ENCODE data around the gene FOXK2.

Gene FOXK2

GRCh38 chr17:82611140-82612058, 91.9 kb downstream of the FOXK2 start:
- no peak for DNase-seq

DNA sequence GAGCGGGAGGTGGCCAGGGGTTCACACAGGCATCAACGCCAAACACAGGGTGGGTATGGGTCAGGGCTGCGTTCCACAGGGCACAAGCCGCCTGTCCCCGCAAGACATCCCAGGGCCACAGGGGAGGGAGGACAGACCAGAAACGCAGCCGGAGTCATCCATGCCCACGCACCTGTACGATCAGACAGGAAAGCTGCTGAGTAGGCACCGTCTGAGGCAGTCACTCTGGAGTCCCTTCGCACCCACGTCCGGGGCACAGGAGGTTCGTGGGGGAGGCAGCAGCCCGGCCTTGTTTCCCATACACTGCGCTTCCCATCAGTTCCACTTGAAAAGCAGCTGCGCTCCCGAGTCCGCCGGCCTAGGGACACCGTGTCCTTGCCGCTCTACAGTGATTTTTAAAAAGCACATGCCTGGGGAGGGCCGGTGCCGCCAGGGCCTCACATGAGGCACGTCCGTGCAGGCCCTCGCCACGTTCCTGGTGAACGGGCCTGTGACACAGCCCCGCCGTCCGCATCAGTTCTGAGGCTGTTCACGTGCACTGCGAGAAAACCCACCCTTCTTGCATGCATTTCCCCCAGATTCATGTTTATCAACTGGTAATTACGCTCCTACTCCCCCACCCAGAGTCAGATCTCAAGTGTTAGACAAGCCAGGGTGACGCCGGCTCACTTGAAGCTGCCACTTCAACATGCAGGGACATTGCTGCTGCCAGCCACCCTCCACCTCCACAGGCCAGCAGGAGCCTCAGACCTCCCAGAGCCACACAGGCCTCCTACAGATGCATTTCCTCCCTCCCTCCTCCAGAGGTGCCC, 94.0 kb downstream of the FOXK2 start:
- no peak for DNase-seq

GRCh38 chr17:82614095-82614631, 94.6 kb downstream of the FOXK2 start:
- DNase-seq: no peak

DNA sequence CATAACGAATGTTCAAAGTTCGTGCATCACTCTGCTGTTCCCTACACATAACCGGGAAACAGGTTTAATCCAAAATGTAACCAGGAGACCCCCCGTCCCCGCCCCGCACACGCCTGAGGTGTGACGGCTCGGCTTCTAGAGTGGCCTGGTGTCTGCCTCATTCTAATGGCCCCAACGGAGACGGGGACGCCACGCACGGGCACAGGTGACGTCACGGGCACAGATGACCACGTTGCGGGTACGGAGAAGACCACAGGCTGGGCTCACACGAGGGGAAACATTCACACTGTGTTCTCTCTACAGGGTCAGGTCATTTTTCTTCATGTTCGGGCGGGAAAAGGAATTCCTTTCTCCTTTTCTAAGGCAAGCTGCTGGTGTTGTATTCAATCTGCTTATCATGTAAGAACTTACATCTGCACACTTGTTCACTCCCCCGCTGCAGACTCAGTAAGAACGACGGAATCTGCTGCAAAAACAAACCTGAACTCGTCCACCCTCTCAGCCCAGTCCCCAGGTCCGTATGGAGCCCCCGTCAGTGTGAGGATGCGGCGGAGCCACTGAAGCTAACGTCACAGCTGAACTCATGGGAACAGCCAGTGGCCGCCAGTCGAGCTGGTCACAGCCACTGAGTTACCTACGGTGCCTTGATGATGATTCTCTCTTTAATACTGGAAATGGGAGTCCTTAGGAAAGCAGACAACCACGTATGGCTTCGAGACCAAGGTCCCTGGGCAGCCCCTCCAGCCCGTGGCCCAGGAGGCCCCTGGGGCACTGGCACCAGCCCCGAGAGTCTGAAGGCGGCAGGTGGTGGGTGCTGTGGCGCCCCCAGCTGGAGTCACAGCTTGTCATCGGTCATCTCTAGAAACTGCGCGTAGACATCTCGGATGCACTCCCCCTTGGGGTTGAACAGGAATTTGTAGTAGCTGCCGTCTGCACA, 95.8 kb downstream of the FOXK2 start:
- peak; percentile 42 to 55 for DNase-seq

DNA sequence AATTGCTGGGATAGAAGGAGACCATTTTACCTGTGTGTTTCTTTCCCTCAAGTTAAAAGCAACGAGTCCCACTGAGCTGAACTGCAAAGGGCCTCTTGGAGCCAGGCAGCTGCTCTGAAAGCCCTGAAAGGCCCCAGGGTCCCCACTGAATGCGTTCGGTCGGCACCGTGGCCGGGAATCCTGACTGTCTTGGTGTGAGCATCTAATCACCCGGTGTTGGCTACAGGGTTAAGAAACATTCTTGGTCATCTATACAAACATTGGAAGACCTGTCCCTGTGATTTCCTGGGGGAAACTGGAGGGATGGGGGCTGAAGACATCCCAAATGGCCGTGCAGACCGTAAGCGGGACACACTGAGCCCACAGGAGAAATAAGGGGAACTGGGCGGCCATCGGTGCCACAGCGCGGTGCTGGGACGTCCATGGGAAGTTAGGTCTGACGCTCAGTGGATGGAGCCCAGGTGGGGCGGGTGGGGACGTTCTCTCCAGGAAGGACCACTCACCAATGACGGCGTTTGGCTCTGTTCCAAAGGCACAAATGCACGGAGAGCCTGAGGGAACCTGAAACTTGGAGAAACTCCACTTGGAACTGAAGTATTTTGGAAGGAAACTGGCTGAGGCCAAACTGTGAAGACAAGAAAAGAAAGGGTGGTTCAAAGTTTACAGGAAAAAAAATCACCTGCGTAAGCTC, 96.6 kb downstream of the FOXK2 start:
- DNase-seq: no peak

GRCh38 chr17:82619211-82619610, 99.7 kb downstream of the FOXK2 start:
- DNase-seq: no peak

DNA sequence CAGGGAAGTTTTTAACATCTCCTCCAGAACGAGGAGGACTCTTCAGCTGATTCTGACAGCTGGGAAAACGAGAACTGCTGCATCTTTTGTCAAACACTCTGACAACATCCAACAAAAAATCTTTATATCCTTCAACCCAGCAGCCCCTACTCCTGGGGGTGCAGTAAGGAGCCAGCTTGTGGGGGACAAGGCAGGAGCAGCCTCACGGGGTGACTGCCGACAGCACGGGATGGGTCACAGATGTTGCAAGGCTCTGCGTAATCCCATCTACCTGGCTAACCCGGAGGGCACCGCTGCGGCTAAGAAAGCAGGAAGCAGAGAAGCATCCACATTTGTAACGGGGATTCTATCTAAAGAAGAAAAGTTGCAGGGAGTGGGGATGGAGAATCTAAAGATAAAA, 100.1 kb downstream of the FOXK2 start:
- DNase-seq: no peak

- no peak for DNase-seq
These were observed 104.2 kb downstream of the FOXK2 start for GRCh38 chr17:82623707-82624106.

GRCh38 chr17:82627405-82627804, 107.9 kb downstream of the FOXK2 start:
- DNase-seq: no peak

DNA sequence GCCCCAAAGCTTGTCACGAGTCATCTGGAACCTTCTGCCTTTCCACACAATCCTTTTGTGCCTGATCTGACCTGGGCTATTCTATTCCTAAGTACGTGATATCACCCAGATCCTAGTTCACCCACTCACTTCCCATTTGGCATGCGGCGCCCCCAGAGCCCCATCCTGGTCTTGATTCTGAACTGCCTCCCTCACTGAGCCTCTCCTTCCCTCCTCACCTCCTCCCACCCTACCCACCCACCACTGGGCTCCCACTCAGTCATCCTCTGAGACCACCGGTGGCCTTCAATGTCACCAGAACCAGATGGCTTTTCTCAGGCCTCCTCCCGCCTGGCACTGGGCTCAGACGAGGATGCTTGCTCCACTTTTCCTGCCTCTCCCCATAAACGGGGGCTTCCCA, 110.2 kb downstream of the FOXK2 start:
- no peak for DNase-seq

DNA sequence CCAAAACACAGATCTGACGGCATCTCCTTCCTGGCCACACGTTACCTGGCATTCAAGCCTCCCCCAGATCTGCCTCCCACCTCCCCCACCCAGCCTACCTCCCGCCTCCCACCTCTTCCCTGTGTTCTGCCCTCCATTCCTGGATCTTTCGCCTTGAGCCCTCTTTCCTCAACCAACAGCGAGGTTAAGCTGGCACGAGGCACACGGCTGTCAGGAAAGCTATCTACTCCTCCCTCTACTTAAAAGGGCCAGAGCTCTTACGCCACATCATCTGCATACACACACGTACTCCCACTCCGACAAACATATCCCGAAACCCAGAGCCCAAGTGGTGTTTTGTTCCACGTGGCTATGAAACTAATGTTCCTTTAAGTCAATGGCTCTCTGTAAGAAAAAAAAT, 110.7 kb downstream of the FOXK2 start:
- DNase-seq: no peak

DNA sequence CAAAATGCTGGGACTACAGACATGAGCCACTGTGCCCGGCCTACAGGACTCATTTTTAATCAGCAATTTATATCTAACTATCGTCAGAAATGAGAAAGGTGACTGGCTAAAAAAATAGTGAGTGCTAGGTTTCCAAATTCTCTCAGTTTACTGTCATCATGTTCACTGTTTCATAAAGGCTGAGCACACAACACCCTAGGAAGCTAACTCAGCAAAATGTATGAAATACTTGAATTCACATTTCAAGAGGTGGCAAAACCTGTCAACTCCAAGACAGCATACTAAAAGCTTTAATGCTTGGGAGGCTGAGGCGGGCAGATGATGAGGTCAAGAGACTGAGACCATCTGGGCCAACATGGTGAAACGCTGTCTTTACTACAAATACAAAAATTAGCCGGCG, 112.0 kb downstream of the FOXK2 start:
- no peak for DNase-seq

- DNase-seq: no peak
These were observed 112.9 kb downstream of the FOXK2 start for GRCh38 chr17:82632451-82632850.

- no peak for DNase-seq
These were observed 113.8 kb downstream of the FOXK2 start for GRCh38 chr17:82633343-82633742.

DNA sequence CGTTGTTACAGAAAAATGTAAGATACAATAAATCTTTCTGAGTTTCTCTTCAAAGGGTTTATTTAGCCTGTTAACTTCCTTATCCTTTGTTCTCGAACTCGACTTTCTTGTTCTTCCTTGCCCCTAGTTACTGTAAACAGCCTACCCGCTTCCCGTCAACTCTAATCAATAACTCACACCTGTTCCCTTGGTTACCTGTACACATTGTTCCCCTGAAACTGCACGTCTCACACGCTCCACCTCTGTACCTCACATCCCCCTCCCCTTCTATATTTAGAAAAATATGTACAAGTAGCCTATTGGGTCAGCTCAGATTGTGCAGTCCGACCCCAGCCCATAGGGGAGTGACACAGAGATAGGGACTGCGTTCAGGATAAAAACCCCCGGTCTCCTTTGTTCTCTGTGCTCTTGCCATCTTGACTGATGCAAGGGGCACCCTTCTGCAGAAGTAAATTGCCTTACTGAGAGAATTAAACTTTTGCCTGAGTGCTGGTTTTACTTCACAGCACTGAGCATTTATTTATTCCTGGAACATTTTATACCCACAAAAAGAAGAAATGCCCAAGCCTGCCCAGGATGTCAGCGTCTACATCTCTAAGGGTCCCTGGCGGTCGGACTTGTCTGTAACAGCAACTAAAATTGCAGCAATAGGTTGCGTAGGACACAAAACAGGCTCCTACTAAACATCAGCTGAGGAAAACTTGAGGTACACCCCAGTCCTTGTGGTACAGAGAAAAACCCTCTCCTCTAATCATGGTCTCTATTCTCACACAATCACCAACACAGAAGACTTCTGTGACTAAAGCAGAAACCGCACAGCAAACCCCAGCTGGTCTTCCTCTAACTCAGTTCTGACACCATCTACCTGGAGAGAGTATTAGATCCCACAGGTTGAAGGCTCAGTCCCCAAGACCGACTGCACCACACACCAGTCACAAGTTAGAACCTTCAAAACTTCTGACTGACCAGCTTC, 117.4 kb downstream of the FOXK2 start:
- peak in 1 of 2 experiments; percentile 60 for DNase-seq

DNA sequence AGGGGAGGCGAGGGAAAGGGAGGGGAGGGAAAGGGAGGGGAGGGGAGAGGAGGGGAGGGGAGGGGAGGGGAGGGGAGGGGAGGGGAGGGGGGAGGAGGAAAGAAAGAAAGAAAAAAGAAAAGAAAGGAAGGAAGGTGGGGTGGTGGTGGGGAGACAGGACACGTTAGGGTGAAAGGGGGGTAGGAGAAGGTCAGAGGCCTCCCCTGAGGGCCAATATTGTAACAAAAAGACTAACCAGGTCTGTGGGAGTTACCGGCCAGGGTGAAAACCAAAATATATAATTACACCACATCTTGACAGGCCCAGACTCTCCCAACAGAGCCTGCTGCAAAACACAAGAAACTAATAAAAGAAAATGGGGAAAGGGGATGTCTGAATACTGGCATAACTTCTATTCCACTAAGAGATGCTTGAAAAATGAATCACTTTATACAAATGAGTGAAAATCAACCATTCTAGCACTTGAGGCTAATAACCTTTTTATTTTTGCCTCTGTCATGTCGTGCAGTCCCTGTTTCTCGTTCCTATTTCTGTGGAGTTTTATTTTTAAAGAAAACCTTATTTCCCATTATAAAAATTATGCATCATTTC, 118.7 kb downstream of the FOXK2 start:
- no peak for DNase-seq

- DNase-seq: no peak
These were observed 120.1 kb downstream of the FOXK2 start for GRCh38 chr17:82639628-82640027.

- DNase-seq: no peak
These were observed 120.5 kb downstream of the FOXK2 start for GRCh38 chr17:82640036-82640435.

DNA sequence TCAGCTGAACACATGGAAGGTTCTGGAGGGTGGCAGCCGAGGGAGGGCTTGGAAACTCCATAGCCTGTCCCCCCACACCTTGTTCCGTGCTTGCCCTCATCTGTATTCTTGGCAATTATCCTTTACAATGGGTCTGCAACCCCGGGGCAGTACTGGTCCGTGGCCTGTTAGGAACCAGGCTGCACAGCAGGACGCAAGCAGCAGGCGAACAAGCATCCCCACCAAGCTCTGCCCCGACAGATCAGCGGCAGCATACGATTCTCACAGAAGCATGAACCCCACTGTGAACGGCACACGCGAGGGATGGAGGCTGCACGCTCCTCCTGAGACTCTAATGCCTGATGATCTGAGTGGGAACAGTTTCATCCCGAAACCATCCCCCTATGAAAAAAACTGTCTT, 122.5 kb downstream of the FOXK2 start:
- DNase-seq: no peak

- DNase-seq: no peak
These were observed 124.6 kb downstream of the FOXK2 start for GRCh38 chr17:82644148-82644547.
